ENCODE measurements around the gene FUCA1.
"Not testable (repeated sequence)": the region's sequence is repeated elsewhere in the genome, so short reads cannot be mapped to it uniquely, and the experiment has no call there.

The FUCA1 gene

DNA sequence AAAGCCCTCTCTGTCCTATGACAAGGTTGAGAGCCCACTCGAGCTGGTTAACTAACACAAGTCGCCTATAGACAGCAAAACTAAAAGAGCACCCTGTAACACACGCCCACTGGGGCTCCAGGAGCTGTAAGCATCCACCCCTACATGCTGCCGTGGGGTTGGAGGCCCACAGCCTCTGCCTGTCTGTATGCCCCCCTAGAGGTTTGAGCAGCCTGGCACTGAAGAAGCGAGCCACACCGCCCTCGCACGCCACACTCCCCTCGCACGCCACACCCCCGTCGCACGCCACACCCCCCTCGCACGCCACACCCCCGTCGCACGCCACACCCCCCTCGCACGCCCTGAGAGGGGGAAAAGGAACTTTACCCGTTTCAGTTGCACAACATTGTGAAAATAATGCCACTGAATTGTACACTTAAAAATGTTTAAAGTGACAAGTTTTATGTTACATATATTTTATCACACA lies 29.7 kb downstream of the FUCA1 start:
- Histone ChIP-seq H3K27me3 (replicated peaks) (peaks cover 2% of the 10 kb centered on the region), H3K4me3 (ENCODE audit: low read depth, low read length) (peak overlapping the region; percentile 40), H3K27ac (no peak overlapping the region), H3K36me3 (replicated peaks) (no peaks in the 10 kb centered on the region)
- TF ChIP-seq, protein P1, sequence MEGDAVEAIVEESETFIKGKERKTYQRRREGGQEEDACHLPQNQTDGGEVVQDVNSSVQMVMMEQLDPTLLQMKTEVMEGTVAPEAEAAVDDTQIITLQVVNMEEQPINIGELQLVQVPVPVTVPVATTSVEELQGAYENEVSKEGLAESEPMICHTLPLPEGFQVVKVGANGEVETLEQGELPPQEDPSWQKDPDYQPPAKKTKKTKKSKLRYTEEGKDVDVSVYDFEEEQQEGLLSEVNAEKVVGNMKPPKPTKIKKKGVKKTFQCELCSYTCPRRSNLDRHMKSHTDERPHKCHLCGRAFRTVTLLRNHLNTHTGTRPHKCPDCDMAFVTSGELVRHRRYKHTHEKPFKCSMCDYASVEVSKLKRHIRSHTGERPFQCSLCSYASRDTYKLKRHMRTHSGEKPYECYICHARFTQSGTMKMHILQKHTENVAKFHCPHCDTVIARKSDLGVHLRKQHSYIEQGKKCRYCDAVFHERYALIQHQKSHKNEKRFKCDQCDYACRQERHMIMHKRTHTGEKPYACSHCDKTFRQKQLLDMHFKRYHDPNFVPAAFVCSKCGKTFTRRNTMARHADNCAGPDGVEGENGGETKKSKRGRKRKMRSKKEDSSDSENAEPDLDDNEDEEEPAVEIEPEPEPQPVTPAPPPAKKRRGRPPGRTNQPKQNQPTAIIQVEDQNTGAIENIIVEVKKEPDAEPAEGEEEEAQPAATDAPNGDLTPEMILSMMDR (IDR thresholded peaks at IDR 0.05; ENCODE audit: low read depth, low read length, missing control alignments): no peak
- in situ Hi-C loops (cut with HindIII; ENCODE audit: low pct_ligation_motif_present, low sequenced_read_pairs): no loop called here
- DNase-seq: peak; percentile 11

DNA sequence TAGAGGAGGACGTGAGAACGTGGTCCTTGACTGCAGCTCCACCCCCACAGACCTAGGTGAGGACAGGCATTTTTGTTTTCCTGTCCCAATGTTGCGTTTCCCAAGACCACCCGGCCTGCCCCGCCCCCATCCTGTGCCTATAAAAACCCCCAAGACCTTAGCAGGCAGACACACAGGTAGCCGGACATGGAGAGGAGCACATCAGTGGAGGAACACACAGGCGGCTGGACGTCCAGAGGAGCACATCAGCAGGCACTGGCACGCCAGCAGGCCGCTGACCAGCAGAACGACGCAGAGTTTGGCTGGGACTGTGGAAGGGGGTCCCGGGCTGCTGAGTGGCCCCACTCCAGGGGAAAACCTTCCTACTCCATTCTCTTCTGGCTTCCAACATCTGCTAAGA lies 30.2 kb downstream of the FUCA1 start:
- no peak overlapping the region for H3K27ac ChIP-seq

GRCh38 chr1:23836037-23836436 lies 32.1 kb downstream of the FUCA1 start:
- no peak for DNase-seq
- Histone ChIP-seq H3K27ac (no peak overlapping the region), H3K36me3 (replicated peaks) (no peaks in the 10 kb centered on the region), H3K4me3 (ENCODE audit: low read depth, low read length) (no peak overlapping the region), H3K27me3 (replicated peaks) (peaks cover 2% of the 10 kb centered on the region)
- TF ChIP-seq, protein P1 (IDR thresholded peaks at IDR 0.05; ENCODE audit: low read depth, low read length, missing control alignments): no peak
- in situ Hi-C loops (cut with HindIII; ENCODE audit: low pct_ligation_motif_present, low sequenced_read_pairs): no loop called here

More for the DNA sequence above, 30.2 kb downstream of the FUCA1 start:
- no peak for DNase-seq
- peaks cover 2% of the 10 kb centered on the region for H3K27me3 ChIP-seq (replicated peaks)
- no peak overlapping the region for H3K4me3 ChIP-seq (ENCODE audit: low read depth, low read length)
- H3K36me3 ChIP-seq (replicated peaks): no peaks in the 10 kb centered on the region
- in situ Hi-C loops (cut with HindIII; ENCODE audit: low pct_ligation_motif_present, low sequenced_read_pairs): no loop called here
- TF ChIP-seq, protein P1 (IDR thresholded peaks at IDR 0.05; ENCODE audit: low read depth, low read length, missing control alignments): no peak

DNA sequence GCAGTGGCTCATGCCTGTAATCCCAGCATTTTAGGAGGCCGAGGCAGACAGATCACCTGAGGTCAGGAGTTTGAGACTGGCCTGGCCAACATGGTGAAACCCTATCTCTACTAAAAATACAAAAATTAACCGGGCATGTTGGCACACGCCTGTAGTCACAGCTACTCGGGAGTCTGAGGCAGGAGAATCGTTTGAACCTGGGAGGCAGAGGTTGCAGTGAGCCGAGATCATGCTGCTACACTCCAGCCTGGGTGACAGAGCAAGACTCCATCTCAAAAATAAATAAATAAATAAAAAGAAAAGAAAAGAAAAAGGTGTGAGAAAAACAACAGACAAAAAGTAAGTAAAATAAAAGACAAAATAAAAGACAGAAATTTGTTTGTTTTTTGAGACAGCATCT lies 33.9 kb downstream of the FUCA1 start:
- in situ Hi-C loops (cut with HindIII; ENCODE audit: low pct_ligation_motif_present, low sequenced_read_pairs); H3K36me3 ChIP-seq (replicated peaks); H3K4me3 ChIP-seq (ENCODE audit: low read depth, low read length); DNase-seq; H3K27ac ChIP-seq; H3K27me3 ChIP-seq (replicated peaks): not testable (repeated sequence)

DNA sequence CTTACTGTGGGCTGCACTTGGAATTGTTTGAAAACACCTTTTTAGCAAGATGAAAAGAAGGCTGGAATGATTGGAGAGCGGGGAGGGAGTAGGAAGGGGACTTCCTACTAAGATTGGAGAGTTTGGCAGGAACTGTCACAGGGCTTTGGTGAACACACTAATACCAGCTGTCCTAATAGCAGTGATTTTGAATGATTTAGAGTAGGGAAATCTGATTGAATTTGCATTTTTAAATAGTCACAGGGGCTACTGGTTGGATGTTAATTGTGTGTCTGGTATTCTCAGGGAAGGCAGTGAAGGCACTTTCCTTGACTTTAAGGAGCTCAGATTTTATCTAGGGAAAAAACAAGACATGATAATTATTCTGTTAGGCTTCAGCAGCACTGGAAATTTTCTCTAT lies 40.4 kb downstream of the FUCA1 start:
- in situ Hi-C loops (cut with HindIII; ENCODE audit: low pct_ligation_motif_present, low sequenced_read_pairs): no loop called here
- TF ChIP-seq, protein P1 (IDR thresholded peaks at IDR 0.05; ENCODE audit: low read depth, low read length, missing control alignments): no peak

GRCh38 chr1:23826590-23826989 lies 41.5 kb downstream of the FUCA1 start:
- DNase-seq; H3K27me3 ChIP-seq (replicated peaks); in situ Hi-C loops (cut with HindIII; ENCODE audit: low pct_ligation_motif_present, low sequenced_read_pairs); H3K27ac ChIP-seq; H3K36me3 ChIP-seq (replicated peaks); H3K4me3 ChIP-seq (ENCODE audit: low read depth, low read length): not testable (repeated sequence)

More for the DNA sequence above, 40.4 kb downstream of the FUCA1 start:
- DNase-seq: no peak
- no peaks in the 10 kb centered on the region for H3K36me3 ChIP-seq (replicated peaks)
- H3K4me3 ChIP-seq (ENCODE audit: low read depth, low read length): no peak overlapping the region
- no peak overlapping the region for H3K27ac ChIP-seq
- H3K27me3 ChIP-seq (replicated peaks): no peaks in the 10 kb centered on the region

- Histone ChIP-seq H3K4me3 (ENCODE audit: low read depth, low read length) (peak overlapping the region; percentile 9), H3K27me3 (replicated peaks) (no peaks in the 10 kb centered on the region), H3K36me3 (replicated peaks) (no peaks in the 10 kb centered on the region), H3K27ac (peak overlapping the region; percentile 82)
- no peak for DNase-seq
- in situ Hi-C loops (cut with HindIII; ENCODE audit: low pct_ligation_motif_present, low sequenced_read_pairs): no loop called here
- TF ChIP-seq, protein P1 (IDR thresholded peaks at IDR 0.05; ENCODE audit: low read depth, low read length, missing control alignments): no peak
Observed at GRCh38 chr1:23825762-23826522, 42.1 kb downstream of the FUCA1 start.
